Activated CD8-positive, alpha-beta T cell treated with anti-CD3 and anti-CD28 coated beads for 36 hours (primary cell): ENCODE measurements around the gene MAP7. TPM values are rescaled to one million over a fixed set of nuclear protein-coding genes. Genes with fewer than 3 reads are reported as not detected.

Experiments
- ATAC-seq: fragments of 200-7000 bp; cut with Tn5 transposase; one replicate; pipeline ENCODE4 v1.10.0; 2021; ENCODE audit warnings: mild to moderate bottlenecking, moderate library complexity
- CTCF ChIA-PET: fragments of 350-600 bp; sonication (Branson Sonifier 250); formaldehyde crosslinking; loops from one replicate; lab custom pipeline; 2021; ENCODE audit warnings: antibody characterized with exemption; lab: Charles Lee
- POLR2A ChIA-PET: fragments of 350-600 bp; sonication (Branson Sonifier 250); formaldehyde crosslinking; loops from one replicate; lab custom pipeline; 2021; ENCODE audit warnings: antibody characterized with exemption; lab: Charles Lee
- DNase-seq: peaks from one replicate; pipeline ENCODE4 v3.0.0-alpha.2; 2020
- H3K27ac Mint-ChIP-seq: one replicate; pipeline ENCODE4 v1.8.0; 2021; ENCODE audit warnings: mild to moderate bottlenecking, mixed read lengths
- H3K27me3 Mint-ChIP-seq: one replicate; pipeline ENCODE4 v1.8.0; 2021; ENCODE audit warnings: mixed read lengths
- H3K36me3 Mint-ChIP-seq: one replicate; pipeline ENCODE4 v1.8.0; 2021; ENCODE audit warnings: low read depth, mixed read lengths
- H3K4me1 Mint-ChIP-seq: one replicate; pipeline ENCODE4 v1.8.0; 2021; ENCODE audit warnings: low read depth, mixed read lengths
- H3K4me3 Mint-ChIP-seq: one replicate; pipeline ENCODE4 v1.8.0; 2021; ENCODE audit warnings: mild to moderate bottlenecking, moderate library complexity, mixed read lengths
- H3K9me3 Mint-ChIP-seq: one replicate; pipeline ENCODE4 v1.8.0; 2021; ENCODE audit warnings: mixed read lengths
- intact Hi-C: fragments of 100-400 bp; cut with micrococcal nuclease; formaldehyde crosslinking; loops from one replicate; pipeline ENCODE4 v1.10.0; 2022
- total RNA-seq, 2 experiments: library from RNA; stranded (reverse); gene quantifications; one replicate each; pipeline ENCODE4 v1.2.3, GENCODE V29; 2021
- TF ChIP-seq, protein P1 (sequence below): fragments of 200-600 bp; IDR thresholded peaks from one replicate; pipeline ENCODE4 v1.8.0; 2022; ENCODE audit warnings: antibody characterized with exemption, mild to moderate bottlenecking

Gene MAP7
- total RNA-seq, 2 experiments from 2014 or later, result 0.47 to 0.67 TPM

DNA sequence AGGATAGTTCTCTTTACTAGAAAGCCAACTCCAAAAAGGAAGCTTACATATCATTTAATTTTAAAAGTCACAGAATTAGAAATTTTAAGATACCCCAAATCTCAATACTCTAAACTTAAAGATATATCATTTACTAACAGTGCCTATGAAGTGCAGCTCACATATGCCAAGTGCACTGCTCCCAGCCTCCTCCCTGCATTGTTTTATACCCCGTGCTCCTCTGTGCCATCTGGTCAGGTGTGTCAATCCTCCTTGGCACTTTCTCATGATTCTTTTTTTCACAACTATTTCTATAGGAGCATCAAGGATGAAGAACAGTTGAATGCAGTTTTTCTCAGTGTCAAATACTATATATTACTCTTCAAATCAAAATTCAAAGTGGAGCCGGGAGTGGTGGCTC, 8.8 kb downstream of the MAP7 start:
- Mint-ChIP-seq H3K4me3 (no peak overlapping the region), H3K9me3 (no peaks in the 10 kb centered on the region), H3K4me1 (no peaks in the 10 kb centered on the region), H3K27ac (no peak overlapping the region), H3K27me3 (peaks cover 13% of the 10 kb centered on the region), H3K36me3 (no peaks in the 10 kb centered on the region)
- DNase-seq, result no peak
- no peak for ATAC-seq
- ChIA-PET POLR2A (interaction anchor here (0.6 to 1.0 kb wide), 2 partner anchors 17 to 259 kb away, joined by 3 read pairs; no protein-coding TSS in a partner anchor), CTCF (interaction anchor here (1.0 to 3.4 kb wide), 2 partner anchors 9 to 19 kb away, joined by 3 to 12 read pairs; partner anchors contain the start of gene MAP7)
- TF ChIP-seq, protein P1, sequence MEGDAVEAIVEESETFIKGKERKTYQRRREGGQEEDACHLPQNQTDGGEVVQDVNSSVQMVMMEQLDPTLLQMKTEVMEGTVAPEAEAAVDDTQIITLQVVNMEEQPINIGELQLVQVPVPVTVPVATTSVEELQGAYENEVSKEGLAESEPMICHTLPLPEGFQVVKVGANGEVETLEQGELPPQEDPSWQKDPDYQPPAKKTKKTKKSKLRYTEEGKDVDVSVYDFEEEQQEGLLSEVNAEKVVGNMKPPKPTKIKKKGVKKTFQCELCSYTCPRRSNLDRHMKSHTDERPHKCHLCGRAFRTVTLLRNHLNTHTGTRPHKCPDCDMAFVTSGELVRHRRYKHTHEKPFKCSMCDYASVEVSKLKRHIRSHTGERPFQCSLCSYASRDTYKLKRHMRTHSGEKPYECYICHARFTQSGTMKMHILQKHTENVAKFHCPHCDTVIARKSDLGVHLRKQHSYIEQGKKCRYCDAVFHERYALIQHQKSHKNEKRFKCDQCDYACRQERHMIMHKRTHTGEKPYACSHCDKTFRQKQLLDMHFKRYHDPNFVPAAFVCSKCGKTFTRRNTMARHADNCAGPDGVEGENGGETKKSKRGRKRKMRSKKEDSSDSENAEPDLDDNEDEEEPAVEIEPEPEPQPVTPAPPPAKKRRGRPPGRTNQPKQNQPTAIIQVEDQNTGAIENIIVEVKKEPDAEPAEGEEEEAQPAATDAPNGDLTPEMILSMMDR, result no peak
- intact Hi-C loops, result loop anchor here (10.0 kb wide), 1 partner anchor 167 kb away; no protein-coding TSS in a partner anchor

DNA sequence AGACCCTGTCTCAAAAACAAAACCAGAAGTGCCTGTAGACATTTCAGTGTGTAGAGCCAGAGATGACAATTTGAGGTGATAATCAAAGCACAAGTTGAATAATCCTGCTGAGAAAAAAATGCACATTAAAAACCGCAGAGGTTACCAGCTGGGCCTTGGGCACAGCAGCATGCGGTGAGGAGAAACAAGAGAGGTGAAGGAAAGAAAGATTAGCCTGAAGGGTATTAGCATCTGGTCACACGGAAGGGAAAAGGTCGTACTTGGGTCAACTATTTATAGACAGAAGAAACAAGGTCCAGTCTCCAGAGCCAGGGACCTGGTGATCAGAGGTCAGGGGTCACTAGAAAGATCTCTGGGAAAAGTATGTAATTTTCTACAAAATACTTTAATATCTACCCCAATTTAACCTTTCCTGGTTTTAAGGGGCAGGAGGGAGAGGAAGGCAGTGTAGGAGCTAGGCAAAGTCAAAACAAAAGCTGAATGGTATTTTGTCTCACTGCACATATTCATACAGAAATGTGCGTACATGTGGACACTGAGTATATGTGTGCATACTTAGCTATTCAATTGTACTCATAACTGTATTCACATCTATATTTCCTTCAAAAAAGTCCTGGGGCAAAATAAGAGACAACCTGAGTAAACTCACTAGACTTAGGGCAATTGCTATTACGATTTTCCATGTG, 10.1 kb downstream of the MAP7 start:
- ChIA-PET CTCF (interaction anchor here (3.4 kb wide), 1 partner anchor 10 kb away, joined by 12 read pairs; the partner anchor contains the start of gene MAP7), POLR2A (interaction anchor here (0.9 kb wide), 1 partner anchor 9 kb away, joined by 4 read pairs; no protein-coding TSS in a partner anchor)
- H3K4me3 Mint-ChIP-seq, result no peak overlapping the region
- H3K27me3 Mint-ChIP-seq, result peaks cover 10% of the 10 kb centered on the region
- TF ChIP-seq, protein P1, result no peak
- no peak overlapping the region for H3K27ac Mint-ChIP-seq
- DNase-seq, result no peak
- no peak for ATAC-seq
- H3K36me3 Mint-ChIP-seq, result no peaks in the 10 kb centered on the region
- H3K4me1 Mint-ChIP-seq, result no peaks in the 10 kb centered on the region
- intact Hi-C loops, result loop anchor here (10.0 kb wide), 1 partner anchor 165 kb away; no protein-coding TSS in a partner anchor
- peaks cover 1% of the 10 kb centered on the region for H3K9me3 Mint-ChIP-seq

DNA sequence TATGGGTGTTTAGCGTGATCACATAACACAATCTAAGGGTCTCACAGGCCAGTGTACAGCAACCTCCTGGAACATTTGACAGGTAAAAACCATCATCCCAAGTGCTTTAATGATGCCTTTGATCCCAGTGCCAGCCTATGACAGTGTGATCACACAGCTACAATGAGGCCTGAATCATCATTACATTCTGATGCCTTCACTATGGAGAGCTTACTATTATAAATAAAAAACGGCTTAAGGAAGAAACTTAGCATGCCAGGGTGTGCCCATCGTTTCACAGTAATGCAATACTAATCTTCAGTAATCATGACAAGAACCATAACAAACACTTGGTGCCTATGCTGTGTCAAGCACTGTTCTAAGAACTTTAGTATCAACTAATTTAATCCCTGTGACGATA, 11.4 kb downstream of the MAP7 start:
- TF ChIP-seq, protein P1, result no peak
- DNase-seq (no peak), ATAC-seq (no peak)
- Mint-ChIP-seq H3K9me3 (peaks cover 1% of the 10 kb centered on the region), H3K27ac (no peak overlapping the region), H3K27me3 (peaks cover 2% of the 10 kb centered on the region), H3K4me3 (no peak overlapping the region), H3K4me1 (no peaks in the 10 kb centered on the region), H3K36me3 (no peaks in the 10 kb centered on the region)
- intact Hi-C loops, result no loop called here
- POLR2A ChIA-PET, result interaction anchor here (0.6 kb wide), 2 partner anchors 27 to 1697 kb away, joined by 3 read pairs; no protein-coding TSS in a partner anchor
- CTCF ChIA-PET, result interaction anchor here (3.4 kb wide), 1 partner anchor 12 kb away, joined by 12 read pairs; the partner anchor contains the start of gene MAP7

DNA sequence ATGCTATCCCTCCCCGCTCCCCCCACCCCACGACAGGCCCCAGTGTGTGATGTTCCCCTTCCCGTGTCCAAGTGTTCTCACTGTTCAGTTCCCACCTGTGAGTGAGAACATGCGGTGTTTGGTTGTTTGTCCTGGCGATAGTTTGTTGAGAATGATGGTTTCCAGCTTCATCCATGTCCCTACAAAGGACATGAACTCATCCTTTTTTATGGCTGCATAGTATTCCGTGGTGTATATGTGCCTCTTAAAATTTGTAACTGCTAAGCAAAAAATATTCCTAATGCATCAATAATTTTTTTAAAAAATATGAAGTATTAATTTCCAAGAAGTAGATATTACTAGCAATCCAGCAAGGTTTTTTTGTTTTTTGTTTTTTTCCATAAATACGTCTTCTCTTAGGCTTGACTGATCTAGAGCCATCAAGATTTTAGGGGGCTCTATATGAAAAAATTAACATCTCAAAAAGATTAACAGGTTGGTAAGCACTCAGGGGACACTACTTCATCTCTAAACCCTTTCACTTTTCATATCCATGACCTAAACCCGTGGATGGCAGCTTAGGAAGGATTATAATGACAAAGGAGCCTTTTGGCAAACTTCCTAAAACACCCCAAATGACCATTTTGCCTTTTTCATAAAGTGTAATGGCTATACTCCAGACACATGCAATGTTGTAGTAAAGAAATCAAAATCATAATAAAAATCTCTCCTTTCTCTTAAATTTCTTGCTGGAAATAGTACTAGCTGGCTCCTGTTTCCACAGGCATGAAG, 14.2 kb downstream of the MAP7 start:
- ATAC-seq, result no peak
- intact Hi-C loops, result no loop called here
- H3K4me3 Mint-ChIP-seq, result no peak overlapping the region
- ChIA-PET POLR2A (no interaction called here), CTCF (no interaction called here)
- no peaks in the 10 kb centered on the region for H3K4me1 Mint-ChIP-seq
- H3K27ac Mint-ChIP-seq, result no peak overlapping the region
- peaks cover 1% of the 10 kb centered on the region for H3K9me3 Mint-ChIP-seq
- H3K27me3 Mint-ChIP-seq, result peaks cover 7% of the 10 kb centered on the region
- DNase-seq, result no peak
- TF ChIP-seq, protein P1, result no peak
- H3K36me3 Mint-ChIP-seq, result no peaks in the 10 kb centered on the region
